Effector memory CD4-positive, alpha-beta T cell (primary cell): Measurements from ENCODE around the gene CCDC85B.
"Not testable (repeated sequence)": the region's sequence is repeated elsewhere in the genome, so short reads cannot be mapped to it uniquely, and the experiment has no call there.

Experiments used
- DNase-seq, 3 donors: peaks; one replicate each; pipeline ENCODE4 v3.0.0-alpha.2; 2020
- H3K27ac ChIP-seq: 2 replicates; pipeline ENCODE4 v1.7.0; 2013; ENCODE audit warnings: mild to moderate bottlenecking, low read length, moderate library complexity; ENCODE audit not compliant: insufficient read depth, poor library complexity, severe bottlenecking
- H3K27me3 ChIP-seq: replicated peaks from 2 replicates; pipeline ENCODE4 v1.7.0; 2013; ENCODE audit warnings: mild to moderate bottlenecking, low read length; ENCODE audit not compliant: insufficient read depth, control insufficient read depth, poor library complexity, severe bottlenecking
- H3K36me3 ChIP-seq: 2 replicates; pipeline ENCODE4 v1.7.0; 2013; ENCODE audit warnings: mild to moderate bottlenecking, low read length, moderate library complexity; ENCODE audit not compliant: control insufficient read depth, insufficient read depth
- H3K4me1 ChIP-seq: 2 replicates; pipeline ENCODE4 v1.7.0; 2013; ENCODE audit warnings: low read length, mild to moderate bottlenecking; ENCODE audit not compliant: control insufficient read depth, insufficient read depth, poor library complexity, severe bottlenecking
- H3K4me3 ChIP-seq: 2 replicates; pipeline ENCODE4 v1.7.0; 2013; ENCODE audit warnings: low read length, low read depth, mild to moderate bottlenecking; ENCODE audit not compliant: insufficient read depth, poor library complexity, severe bottlenecking
- H3K9me3 ChIP-seq: 2 replicates; pipeline ENCODE4 v1.7.0; 2013; ENCODE audit warnings: mild to moderate bottlenecking, low read length, moderate library complexity; ENCODE audit not compliant: control insufficient read depth

Gene CCDC85B

DNA sequence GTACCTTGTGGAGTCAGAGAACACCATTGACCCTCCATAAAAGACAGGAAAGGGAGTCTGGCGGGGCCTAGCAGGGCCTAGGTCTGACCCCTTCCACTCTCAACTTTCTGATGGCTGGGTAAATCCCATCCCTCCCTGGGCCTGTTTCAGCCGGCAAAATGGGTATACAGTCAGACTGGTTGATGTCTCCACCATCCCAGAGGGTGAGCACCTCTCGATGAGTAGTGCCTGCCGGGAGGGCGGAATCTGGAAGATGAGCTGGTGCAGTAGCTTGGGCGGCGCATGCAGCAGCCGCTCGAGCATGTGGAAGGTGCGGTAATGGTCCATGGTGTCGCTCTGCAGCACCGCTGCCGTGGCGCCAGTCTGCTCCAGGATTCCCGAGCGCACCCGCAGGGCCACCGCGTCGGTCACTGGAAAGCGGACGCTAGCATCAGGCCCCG is 2.7 kb upstream of the CCDC85B start:
- H3K4me1 ChIP-seq: peaks cover 33% of the 10 kb centered on the region
- H3K9me3 ChIP-seq: no peaks in the 10 kb centered on the region
- peak overlapping the region; percentile 90 for H3K27ac ChIP-seq
- peak overlapping the region; percentile 79 for H3K4me3 ChIP-seq
- DNase-seq: no peak
- no peaks in the 10 kb centered on the region for H3K27me3 ChIP-seq
- peaks cover 22% of the 10 kb centered on the region for H3K36me3 ChIP-seq

GRCh38 chr11:65888163-65888814 is 2.2 kb upstream of the CCDC85B start, which contains the start of gene FIBP:
Gene FIBP (minus strand): TSS chr11:65888471. CDS start chr11:65888418, 53 bp downstream.
- peaks cover 16% of the 10 kb centered on the region for H3K36me3 ChIP-seq
- peak within 1 kb of the TSS; percentile 90 for H3K27ac ChIP-seq
- no peaks in the 10 kb centered on the region for H3K9me3 ChIP-seq
- H3K27me3 ChIP-seq: no peaks in the 10 kb centered on the region
- peak; percentile 92 to 95 (median 93) for DNase-seq
- H3K4me1 ChIP-seq: peaks cover 38% of the 10 kb centered on the region
- peak within 1 kb of the TSS; percentile 79 for H3K4me3 ChIP-seq

GRCh38 chr11:65891219-65892136 is 1.0 kb downstream of the CCDC85B start:
- DNase-seq: no peak
- H3K36me3 ChIP-seq: no peaks in the 10 kb centered on the region

GRCh38 chr11:65892137-65892540 is 1.7 kb downstream of the CCDC85B start:
- DNase-seq: not testable (repeated sequence)
- peak overlapping the region; percentile 90 for H3K27ac ChIP-seq

More at GRCh38 chr11:65891219-65892136, 1.0 kb downstream of the CCDC85B start:
- Histone ChIP-seq H3K4me3 (peak overlapping the region; percentile 79), H3K4me1 (peaks cover 45% of the 10 kb centered on the region), H3K27me3 (no peaks in the 10 kb centered on the region), H3K27ac (peak overlapping the region; percentile 90), H3K9me3 (no peaks in the 10 kb centered on the region)

DNA sequence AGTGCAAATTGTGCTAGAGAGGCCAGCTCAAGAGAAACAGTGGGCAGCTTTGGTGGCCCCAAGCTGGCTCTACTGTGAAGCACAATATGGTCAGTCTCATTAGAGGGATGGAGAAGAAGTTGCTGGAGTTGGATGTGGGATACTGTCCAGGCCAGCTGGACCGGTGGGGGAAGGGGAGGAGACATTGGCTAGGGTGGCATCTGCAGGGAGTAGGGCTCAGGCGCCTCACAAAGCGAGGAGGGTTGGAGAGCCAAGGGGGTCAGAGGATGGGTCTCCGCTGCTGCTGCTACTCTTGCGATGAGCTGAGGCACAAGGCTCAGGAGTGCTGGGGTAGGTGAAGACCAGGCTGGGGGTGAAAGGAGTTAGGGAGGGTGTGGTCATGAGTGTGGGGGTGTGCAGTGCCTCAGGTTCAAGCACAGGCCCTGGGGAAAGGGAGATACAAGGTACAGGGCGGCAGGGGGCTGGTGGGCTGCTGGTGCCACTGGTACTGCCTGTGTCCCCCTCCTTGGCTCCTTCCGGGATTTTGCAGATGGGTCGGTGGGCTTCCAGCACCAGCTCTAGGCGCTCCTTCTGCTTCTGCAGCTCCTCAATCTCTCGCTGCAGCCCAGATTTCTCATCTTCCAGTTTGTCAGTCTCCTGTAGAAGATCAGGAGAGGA is 2.3 kb downstream of the CCDC85B start:
- no peak for DNase-seq
- Histone ChIP-seq H3K4me1 (peaks cover 42% of the 10 kb centered on the region), H3K4me3 (peak overlapping the region; percentile 6), H3K27me3 (no peaks in the 10 kb centered on the region), H3K27ac (peak overlapping the region; percentile 62), H3K36me3 (no peaks in the 10 kb centered on the region), H3K9me3 (no peaks in the 10 kb centered on the region)

More at GRCh38 chr11:65892137-65892540, 1.7 kb downstream of the CCDC85B start:
- not testable (repeated sequence) for H3K27me3 ChIP-seq, H3K36me3 ChIP-seq, H3K9me3 ChIP-seq
- peak overlapping the region; percentile 79 for H3K4me3 ChIP-seq
- H3K4me1 ChIP-seq: peaks cover 45% of the 10 kb centered on the region

GRCh38 chr11:65894034-65894591 is 3.6 kb downstream of the CCDC85B start:
- DNase-seq: no peak
- peaks cover 4% of the 10 kb centered on the region for H3K27me3 ChIP-seq
- peak overlapping the region; percentile 35 for H3K4me3 ChIP-seq
- H3K36me3 ChIP-seq: no peaks in the 10 kb centered on the region
- no peaks in the 10 kb centered on the region for H3K9me3 ChIP-seq
- H3K27ac ChIP-seq: peak overlapping the region; percentile 62
- H3K4me1 ChIP-seq: peaks cover 43% of the 10 kb centered on the region

- Histone ChIP-seq H3K9me3 (no peaks in the 10 kb centered on the region), H3K4me1 (peaks cover 46% of the 10 kb centered on the region), H3K27ac (no peak overlapping the region), H3K27me3 (peaks cover 11% of the 10 kb centered on the region), H3K36me3 (no peaks in the 10 kb centered on the region), H3K4me3 (no peak overlapping the region)
- no peak for DNase-seq
Observed at GRCh38 chr11:65895482-65895981, 5.1 kb downstream of the CCDC85B start.

DNA sequence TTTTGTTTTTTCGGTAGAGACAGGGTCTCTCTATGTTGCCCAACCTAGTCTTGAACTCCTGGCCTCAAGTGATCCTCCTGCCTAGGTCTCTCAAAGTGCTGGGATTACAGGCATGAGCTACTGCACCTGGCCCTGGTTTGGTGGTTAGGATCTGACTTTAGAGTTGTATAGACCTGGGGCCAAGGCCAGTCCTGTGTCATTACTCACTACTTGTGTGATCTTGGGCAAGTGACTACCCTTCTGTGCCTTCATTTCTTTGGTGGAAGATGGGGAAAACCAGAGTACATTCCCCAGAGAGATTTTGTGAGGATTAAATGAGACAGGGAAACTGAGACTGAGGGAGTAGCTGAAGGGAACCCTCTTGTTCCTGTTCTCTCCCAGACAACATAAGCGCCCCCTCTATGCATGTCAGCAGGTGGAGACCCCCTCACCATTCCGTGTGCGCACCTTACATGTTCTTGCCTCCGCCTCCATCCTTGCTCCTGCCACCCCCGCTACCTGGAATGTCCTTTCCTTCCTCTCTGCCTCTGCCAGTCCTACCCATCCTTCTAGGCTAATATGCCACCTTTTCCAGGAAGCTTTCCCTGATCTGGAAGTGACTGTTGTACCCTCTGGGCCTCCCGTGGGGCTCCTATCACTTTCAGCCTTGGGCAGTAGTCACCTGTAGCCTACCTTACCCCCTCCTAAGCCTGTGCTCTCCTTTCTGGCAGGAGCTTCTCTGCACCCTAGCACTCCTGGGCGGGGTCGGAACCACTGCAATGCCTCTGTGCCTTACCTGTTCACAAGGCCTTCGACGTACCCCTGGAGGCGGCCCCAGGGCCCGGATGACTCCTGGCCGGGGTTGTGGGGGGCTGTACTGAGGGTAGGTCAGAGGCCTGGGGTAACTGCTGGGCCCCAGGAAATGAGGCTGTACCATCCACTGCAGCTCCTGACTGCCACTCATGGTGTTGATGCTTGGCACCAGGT is 5.8 kb downstream of the CCDC85B start:
- H3K27me3 ChIP-seq: peaks cover 11% of the 10 kb centered on the region
- DNase-seq: no peak
- H3K36me3 ChIP-seq: no peaks in the 10 kb centered on the region
- H3K4me3 ChIP-seq: no peak overlapping the region
- peaks cover 51% of the 10 kb centered on the region for H3K4me1 ChIP-seq
- H3K27ac ChIP-seq: no peak overlapping the region
- H3K9me3 ChIP-seq: no peaks in the 10 kb centered on the region
